Measurements from ENCODE around the gene MPLKIP. TPM values are rescaled to one million over a fixed set of nuclear protein-coding genes. Genes with fewer than 3 reads are reported as not detected.
A peak's percentile ranks its signal among the peaks of the same experiment; 100 is the strongest.
"Not testable (repeated sequence)": the region's sequence is repeated elsewhere in the genome, so short reads cannot be mapped to it uniquely, and the experiment has no call there.

MPLKIP gene
- 79.2 and 86.1 TPM in 2 replicates for total RNA-seq (2014; rRNA removed; shearing (Covaris generic))

DNA sequence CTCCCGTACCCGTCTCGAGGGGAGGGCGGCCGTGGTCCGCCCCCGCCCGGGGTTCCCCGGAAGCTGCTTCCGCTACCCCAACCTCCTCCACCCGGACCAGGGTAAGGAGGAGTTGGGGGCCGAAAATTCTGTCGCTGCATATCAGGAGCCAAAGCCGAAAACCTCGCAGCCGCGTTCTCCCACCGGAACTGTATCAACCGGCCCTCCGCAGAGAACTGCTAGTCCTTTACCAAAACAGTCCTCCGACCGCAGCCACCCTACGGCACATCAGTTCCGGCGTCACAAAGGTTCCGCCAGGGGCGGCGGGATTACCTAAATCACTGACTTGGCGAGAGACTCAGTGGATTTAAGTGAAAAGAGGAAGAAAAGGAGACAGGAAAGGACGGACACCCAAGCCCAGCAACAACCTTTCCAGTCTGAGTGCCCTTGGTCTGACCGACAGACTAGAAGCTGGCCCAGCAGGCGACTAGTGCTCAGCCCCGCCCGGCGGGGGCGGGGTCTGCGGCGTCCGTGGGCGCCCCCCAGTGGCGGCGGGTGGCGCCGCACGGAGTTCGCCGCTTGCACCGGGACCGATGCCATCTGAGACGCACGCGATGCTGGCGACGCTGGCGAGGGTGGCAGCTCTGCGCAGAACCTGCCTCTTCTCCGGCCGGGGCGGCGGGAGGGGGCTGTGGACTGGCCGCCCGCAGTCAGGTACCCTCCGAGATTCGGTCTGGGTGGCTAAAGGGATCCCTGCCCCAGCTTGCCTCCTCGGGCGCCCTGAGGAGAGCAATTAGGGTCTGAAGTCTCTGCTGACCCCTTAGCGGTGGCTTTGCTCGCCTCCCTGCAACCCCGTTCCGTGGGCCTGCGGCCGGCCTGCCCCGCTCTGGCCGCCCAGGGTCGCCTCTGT lies at the start of gene MPLKIP, which contains the start of gene SUGCT:
Gene MPLKIP, minus strand, starts transcription at position 195 of the 889 bp plus-strand sequence. Its CDS starts 55 bp downstream, at position 140.
Gene SUGCT, plus strand, starts transcription at position 578 of the 889 bp plus-strand sequence.
- DNase-seq (ENCODE audit: low read depth): peak; percentile 80

DNA sequence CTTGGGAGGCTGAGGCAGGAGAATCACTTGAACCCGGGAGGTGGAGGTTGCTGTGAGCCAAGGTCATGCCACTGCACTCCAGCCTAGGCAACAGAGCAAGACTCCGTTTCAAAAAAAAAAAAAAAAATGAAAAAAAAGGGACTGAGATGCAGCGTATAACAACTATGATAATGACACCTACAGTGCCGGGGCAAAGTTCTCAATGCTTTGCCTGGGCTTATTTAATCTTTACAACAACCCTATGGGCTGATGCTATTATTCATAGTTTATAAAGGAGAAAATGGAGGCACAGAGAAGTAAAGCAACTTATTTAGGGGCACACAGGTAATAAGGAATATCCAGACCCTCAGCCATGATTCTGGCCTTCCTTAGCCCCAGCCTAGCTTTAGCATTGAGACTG lies 48.0 kb upstream of the MPLKIP start:
- DNase-seq (ENCODE audit: low read depth): no peak

DNA sequence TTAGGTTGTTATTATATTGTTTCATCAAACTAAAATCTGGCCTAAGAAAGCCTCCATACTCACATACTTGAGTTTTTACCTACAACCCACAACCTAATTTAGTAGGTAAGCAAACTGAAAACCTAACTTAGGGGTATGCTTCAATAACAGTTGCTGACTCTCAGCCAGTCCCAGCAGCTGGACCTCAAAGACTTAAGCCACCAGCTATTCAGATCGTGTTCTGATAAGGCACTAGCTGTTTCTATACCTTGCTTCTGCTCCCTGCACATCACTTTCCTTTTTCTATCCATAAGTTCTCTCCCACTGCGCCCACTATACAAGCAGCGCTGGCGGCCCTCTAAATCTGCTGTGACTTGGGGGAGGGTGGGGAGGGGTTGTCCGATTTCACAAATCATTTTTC lies 42.6 kb upstream of the MPLKIP start:
- no peak for DNase-seq (ENCODE audit: low read depth)

DNA sequence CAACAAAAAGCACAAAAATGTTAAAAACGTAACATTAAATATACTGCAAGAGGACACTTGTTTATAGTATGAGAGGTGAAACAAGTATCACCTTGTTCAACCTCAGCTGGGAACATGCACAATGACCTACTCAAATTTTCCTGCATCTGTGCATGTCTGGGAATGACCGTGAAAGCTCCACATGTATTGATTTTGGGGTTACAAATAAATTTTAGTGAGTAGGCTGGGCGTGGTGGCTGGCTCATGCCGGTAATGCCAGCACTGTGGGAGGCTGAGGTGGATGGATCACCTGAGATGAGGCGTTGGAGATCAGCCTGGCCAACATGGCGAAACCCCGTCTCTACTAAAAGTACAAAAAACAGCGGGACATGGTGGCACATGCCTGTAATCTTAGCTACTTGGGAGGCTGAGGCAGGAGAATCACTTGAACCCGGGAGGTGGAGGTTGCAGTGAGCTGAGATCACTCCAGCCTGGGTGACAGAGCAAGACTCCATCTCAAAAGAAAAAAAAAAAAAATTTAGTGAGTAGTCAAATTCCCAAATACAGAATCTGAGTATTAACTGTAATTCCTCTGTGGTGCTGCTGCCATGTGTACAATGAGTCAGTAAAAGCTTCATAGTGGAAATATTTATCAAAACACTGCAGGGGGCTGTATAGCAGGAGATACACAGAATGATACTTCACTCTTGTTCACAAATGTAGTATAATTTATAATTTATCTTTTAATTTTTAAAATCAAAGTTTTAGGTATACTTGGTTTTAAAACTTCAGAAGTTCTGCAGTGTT lies 41.5 kb upstream of the MPLKIP start:
- DNase-seq (ENCODE audit: low read depth): peak; percentile 44

DNA sequence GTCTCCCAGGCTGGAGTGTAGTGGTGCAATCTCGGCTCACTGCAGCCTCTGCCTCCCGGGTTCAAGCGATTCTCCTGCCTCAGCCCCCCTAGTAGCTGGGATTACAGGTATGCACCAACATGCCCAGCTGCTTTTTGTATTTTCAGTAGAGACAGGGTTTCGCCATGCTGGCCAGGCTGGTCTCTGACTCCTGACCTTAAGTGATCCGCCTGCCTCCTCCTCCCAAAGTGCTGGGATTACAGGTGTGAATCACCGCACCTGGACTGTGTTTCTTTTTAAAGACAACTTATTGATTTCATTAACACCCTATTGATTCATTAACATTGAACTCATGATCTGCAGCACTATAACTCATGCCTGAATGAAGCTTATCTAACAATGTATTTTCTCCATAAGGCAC lies 40.8 kb upstream of the MPLKIP start:
- DNase-seq (ENCODE audit: low read depth): not testable (repeated sequence)

DNA sequence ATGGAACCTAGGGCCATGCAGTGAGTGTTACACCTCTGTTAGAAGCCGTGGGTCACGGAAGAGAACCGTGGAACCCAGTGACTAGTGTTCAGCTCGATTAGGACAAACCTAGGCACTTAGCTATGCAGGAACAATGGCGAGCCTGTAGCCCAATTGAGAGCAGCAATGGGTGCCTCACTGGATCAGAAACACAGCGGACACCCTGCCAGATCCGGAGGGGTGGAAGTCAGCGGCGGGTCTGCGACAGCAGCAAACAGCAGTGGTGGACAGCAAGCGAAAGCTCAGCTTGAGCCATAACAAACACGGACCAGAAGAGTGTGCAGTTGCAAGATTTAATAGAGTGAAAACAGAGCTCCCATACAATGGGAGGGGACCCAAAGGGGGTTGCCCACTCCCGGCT lies 38.7 kb upstream of the MPLKIP start:
- not testable (repeated sequence) for DNase-seq (ENCODE audit: low read depth)

DNA sequence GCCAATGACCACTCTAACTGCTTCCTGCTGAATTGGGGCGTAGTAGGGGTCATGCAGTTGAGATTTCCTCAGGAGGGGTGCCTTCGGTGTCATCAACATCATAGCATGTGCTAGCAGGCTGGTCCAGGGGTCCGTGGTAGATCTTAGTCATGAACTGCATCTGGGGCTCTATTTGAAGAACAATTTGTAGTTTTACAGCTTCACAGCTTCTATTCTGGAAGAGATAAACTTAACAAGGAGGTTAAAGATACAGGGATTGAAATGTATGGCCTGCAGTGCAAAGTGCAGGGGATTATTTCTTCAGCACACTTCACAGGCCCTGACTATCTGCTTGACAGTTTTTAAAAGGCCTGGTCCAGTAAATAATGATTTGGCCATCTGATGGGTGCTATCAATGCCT lies 33.8 kb upstream of the MPLKIP start:
- not testable (repeated sequence) for DNase-seq (ENCODE audit: low read depth)

DNA sequence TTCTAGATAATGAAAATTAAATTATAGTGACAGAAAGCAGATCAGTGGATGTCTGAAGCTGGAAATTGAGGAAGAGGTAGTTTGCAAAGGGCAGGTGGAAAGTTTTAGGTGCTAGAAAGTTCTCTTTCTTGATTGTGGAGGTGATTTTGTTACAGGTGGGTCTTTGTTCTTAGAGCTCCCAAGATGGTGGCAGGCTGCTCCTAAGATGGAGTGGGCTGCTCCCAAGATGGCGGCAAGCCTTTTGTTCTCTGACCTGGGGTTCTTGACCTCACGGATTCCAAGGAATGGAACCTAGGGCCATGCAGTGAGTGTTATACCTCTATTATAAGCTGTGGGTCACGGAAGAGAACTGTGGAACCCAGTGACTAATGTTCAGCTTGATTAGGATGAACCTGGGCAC lies 32.9 kb upstream of the MPLKIP start:
- DNase-seq (ENCODE audit: low read depth): no peak

DNA sequence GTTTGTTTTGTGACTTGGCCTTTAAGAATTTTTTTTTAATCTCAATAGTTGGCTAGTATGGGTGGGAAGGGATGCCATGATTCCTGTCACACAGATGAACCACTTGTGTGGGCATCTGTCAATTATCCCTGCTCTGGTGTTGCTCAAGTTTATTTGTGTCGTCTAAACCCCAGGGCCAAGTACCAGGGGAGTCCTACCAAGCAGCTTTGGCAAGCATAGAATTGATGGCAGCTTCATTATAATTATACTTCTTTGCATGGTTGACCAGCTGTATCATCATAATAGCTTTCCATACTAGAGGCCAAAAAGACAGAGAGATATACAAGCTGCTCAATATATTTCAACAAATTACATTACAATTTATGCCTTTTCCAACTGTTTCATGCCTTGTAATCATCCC lies 30.8 kb upstream of the MPLKIP start:
- no peak for DNase-seq (ENCODE audit: low read depth)

DNA sequence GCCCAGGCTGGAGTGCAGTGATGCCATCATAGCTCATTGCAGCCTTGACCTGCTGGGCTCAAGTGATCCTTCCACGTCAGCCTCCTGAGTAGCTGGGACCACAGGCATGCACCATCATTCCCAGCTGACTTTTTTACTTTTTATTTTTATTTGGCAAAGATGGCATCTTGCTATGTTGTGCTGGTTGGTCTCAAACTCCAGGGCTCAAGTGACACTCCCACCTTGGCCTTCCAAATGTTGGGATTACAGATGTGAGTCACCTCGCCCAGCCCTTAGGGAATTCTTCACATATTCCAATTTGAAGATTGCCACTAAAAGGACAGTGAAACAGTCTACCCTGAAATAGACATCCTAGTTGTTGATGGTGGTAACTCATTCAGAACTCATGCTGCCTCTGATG lies 28.1 kb upstream of the MPLKIP start:
- DNase-seq (ENCODE audit: low read depth): peak; percentile 38

DNA sequence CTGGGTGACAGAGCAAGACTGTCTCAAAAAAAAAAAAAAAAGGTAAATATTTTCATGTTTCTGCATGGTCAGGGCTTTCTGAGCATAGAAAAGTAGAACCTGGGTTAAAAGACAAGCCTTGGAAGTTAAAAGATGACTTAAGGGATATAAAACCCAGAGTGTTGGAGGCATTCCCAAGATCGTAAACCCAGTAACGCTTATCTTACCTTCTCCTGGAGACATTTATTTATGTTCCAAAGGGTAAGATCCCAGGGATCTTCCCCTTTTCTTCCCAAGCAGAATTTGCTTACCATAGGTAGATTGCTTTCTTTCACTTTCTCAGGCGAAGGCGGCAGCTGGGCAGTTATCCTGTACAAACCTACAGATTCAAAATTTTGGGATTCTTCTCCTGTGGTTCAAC lies 22.6 kb upstream of the MPLKIP start:
- DNase-seq (ENCODE audit: low read depth): peak; percentile 14

DNA sequence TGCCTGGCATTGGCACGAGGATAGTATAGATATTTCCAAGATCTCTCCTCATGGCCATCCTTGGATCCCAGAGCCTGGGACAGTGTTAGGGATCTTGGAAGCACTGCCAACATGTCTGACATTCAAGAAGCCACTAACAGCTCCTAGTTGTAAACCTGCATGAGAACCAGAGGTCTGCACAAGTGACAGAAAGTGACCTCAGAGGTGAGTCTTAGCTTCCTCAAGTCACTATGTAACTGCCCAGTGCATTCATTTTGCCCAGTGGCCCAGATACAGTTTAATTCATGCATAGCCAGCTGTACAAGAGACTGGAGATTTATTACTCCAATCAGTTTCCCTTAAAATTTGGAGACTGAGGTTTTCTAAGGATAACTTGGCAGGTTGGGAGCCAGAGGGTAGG lies 17.1 kb upstream of the MPLKIP start:
- no peak for DNase-seq (ENCODE audit: low read depth)

DNA sequence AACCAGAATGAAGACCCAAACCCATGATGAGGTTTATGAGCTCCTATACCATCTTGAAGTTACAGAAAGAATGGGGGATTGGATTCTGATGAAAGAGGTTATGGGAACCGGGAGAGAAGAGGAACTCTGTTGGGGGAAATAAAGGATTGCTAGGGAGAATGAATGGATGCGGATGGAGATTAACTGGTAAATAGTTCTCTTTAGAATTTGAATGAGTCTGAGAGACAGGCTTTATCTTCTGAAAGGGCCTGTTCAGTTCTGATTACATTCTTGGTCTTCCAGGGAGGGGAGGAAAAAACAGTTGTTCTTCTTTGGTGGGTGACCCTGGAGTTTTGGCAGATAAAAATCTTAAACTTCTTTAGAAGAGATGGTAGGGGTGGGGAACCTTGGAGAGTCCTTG lies 14.2 kb upstream of the MPLKIP start:
- DNase-seq (ENCODE audit: low read depth): no peak

DNA sequence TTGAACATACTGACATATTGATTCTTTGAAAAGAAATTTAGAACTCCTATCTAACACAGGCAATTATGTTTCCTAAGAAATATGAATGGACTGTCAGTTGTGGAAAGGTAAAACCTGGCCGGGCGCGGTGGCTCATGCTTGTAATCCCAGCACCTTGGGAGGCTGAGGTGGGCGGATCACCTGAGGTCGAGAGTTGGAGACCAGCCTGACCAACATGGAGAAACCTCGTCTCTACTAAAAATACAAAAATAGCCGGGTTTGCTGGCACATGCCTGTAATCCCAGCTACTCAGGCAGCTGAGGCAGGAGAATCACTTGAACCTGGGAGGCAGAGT lies 13.8 kb upstream of the MPLKIP start:
- not testable (repeated sequence) for DNase-seq (ENCODE audit: low read depth)

DNA sequence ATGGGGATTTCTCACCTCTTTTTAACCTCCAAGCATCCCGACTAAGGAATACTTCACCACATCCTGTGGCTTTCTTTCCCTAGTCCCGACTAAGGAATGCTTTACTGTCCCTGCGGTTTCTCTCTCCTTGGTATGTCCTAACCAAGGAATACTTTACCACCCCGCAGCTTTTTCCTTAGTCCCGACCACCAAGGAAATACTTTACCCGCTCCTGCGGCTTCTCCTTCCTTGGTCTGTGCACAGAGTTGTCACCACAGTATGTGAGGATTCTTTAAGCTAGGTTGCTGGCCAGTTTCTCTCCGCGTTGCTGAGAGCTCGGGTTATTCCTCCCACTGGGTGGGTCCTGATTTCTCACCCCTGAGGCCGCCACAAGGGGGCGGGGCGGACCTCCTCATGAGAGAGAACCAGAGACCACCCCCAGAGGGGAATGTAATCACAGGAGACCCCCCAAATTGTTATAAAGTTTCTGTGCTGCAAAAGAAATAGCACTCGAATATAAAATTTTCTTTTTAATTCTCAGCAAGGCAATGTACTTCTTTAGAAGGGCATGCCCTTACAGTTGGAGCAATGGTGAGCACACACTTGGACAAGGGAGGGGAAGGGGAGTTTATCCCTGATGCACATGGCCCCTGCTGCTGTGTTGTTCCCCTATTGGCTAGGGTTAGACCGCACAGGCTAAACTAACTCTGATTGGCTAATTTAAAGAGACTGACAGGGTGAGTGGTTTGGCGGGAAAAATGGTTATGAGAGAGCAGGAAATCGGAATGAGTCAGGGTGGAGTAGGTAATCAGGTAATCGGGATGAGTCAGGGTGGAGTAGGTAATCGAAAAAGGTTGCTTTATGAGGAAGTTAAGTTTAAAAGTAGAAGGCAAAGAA lies 13.2 kb upstream of the MPLKIP start:
- DNase-seq (ENCODE audit: low read depth): peak; percentile 71

DNA sequence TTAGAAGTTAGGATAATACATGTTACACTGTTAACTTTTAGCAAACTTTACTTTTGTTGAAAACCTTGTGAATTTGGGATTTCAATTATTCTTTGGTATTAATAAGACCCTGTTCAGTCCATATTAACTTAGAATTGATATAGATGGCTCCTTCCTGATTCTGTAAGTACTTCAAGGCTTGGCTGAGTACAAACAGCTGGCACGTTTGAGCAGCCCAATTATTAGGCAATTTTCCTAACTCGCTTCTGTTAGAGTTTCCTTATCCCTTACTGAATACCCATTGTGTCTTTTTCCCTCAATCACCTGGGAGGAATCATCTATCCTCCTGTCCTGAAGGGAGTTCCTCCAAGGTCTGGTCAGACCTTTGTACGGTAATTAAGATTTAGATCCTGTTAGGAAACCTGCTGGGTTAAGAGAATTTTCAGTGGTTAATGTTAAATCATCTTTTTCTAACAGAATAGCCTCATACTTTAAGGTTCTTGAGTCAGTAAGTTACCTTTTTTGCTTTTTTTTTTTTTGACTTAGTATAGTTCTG lies 11.2 kb upstream of the MPLKIP start:
- not testable (repeated sequence) for DNase-seq (ENCODE audit: low read depth)

DNA sequence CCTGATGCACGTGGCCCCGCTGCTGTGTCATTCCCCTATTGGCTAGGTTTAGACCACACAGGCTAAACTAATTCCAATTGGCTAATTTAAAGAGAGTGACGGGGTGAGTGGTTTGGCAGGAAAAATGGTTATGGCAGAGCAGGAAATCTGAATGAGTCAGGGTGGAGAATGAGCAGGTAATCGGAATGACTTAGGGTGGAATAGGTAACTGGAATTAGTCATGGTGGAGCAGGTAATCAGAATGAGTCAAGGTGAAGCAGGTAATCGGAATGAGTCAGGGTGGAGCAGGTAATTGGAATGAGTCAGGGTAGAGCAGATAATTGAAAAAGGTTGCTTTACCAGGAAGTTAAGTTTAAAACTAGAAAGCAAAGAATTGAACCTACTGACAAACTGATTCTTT lies 7.5 kb upstream of the MPLKIP start:
- not testable (repeated sequence) for DNase-seq (ENCODE audit: low read depth)

DNA sequence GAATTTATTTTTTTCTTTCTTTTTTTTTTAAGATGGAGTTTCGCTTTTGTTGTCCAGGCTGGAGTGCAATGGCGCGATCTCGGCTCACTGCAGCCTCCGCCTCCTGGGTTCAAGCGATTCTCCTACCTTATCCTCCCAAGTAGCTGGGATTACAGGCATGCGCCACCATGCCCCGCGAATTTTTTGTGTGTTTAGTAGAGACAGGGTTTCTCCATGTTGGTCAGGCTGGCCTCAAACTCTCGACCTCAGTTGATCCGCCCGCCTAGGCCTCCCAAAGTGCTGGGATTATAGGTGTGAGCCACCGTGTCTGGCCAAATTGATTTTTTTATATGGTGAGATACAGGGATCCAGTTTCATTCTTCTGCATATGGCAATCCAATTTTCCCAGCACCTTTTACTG lies 5.5 kb upstream of the MPLKIP start:
- DNase-seq (ENCODE audit: low read depth): not testable (repeated sequence)

DNA sequence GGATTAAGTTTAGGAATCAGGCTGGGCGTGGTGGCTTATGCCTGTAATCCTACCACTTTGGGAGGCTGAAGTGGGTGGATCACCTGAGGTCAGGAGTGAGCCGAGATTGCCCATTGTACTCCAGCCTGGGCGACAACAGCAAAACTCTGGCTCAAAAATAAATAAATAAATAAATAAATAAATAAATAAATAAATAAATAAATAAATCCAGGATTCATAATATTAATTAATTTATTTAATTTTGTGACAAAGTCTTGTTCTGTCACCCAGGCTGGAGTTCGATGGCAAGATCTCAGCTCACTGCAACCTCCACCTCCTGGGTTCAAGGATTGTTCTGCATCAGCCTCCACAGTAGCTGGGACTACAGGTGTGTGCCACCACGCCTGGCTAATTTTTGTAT lies 4.6 kb upstream of the MPLKIP start:
- DNase-seq (ENCODE audit: low read depth): no peak

DNA sequence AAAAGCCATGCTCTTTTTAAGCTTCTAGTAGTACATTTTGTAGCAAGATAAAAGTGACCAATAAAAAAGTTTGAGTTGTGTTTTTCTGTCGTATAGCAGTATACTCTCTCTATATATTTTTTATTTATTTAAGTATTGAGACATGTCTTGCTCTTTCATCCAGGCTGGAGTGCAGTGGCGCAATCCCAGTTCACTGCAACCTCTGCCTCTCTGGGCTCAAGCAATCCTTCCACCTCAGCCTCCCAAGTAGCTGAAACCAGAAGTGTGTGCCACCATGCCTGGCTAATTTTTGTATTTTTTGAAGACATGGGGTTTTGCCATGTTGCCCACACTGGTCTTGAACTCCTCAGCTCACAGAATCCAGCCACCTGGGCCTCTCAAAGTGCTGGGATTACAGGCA lies 3.1 kb upstream of the MPLKIP start:
- no peak for DNase-seq (ENCODE audit: low read depth)

DNA sequence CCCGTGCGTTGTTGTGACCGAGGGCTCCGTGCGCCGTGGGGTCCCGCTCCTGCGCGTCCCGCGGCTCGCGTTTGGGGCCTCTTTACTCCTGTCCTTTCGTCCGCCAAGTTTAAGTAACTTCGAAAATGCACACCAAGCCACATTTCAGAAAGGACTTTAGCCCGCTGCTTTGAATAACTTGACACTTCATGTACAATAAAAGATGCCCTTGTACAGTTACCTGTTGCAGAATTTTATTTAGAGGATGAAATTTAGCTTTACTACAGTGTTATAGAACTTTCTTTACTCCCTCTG lies 842 bp upstream of the MPLKIP start:
- DNase-seq (ENCODE audit: low read depth): peak; percentile 22
